K562 (cell line): Measurements from ENCODE around the gene CDCA3. TPM values are rescaled to one million over a fixed set of nuclear protein-coding genes. Genes with fewer than 3 reads are reported as not detected.

Source experiments
- ATAC-seq: fragments of 200-7000 bp; cut with Tn5 transposase; 3 replicates; pipeline ENCODE4 v1.9.1; 2020; ENCODE audit warnings: moderate library complexity
- BruUV-seq: library from RNA; stranded (reverse); fragments of 400-500 nt; replicated peaks from 2 replicates; lab custom pipeline; 2021; lab: Mats Ljungman, UMichigan
- CTCF ChIA-PET: fragments of 300-600 bp; formaldehyde crosslinking; extraction: SDS; loops from one replicate; lab custom pipeline; 2021; ENCODE audit warnings: low intra/inter-chr PET ratio; lab: Yijun Ruan, JAX
- POLR2A ChIA-PET: fragments of 300-600, 350-650 bp; sonication (Branson Sonifier 250); formaldehyde crosslinking; extraction: SDS; loops from one replicate; lab custom pipeline; 2021; ENCODE audit warnings: antibody characterized with exemption, inconsistent platforms; lab: Yijun Ruan, JAX
- DNase-seq, 4 experiments: peaks; one replicate each; pipeline versions ENCODE4 v3.0.0 to v3.0.0-alpha.2; 2011 to 2018; ENCODE audit warnings: low spot score in 3 of 4, mixed read lengths in 3 of 4; ENCODE audit errors: extremely low read depth in 1 of 4
- FAIRE-seq: peaks from 2 replicates; lab custom pipeline; 2011; peaks lifted over from hg19 to GRCh38; lab: Jason Lieb, UNC
- H2AFZ ChIP-seq: 2 replicates; pipeline ENCODE4 v1.6.0; 2011; ENCODE audit warnings: low read depth, low read length, control low read depth, inconsistent platforms
- H3K27ac ChIP-seq: fragments of 200-600 bp; 3 replicates; pipeline ENCODE4 v1.8.0; 2011; ENCODE audit warnings: low read depth, mild to moderate bottlenecking, control low read depth, inconsistent platforms, low read length, moderate library complexity, mixed read lengths; ENCODE audit errors: extremely low read depth
- H3K27me3 ChIP-seq, 2 experiments: fragments of 300-600 bp in 1 of 2; 2 replicates in 1 of 2; 3 replicates in 1 of 2; pipeline versions ENCODE4 v1.6.0 to v1.8.0; 2011; ENCODE audit warnings: inconsistent platforms in 2 of 2, low read length in 2 of 2, mild to moderate bottlenecking in 1 of 2, mixed read lengths in 1 of 2, moderate library complexity in 1 of 2; ENCODE audit not compliant: control insufficient read depth in 2 of 2, insufficient read depth in 2 of 2
- H3K36me3 ChIP-seq: fragments of 300-600 bp; 3 replicates; pipeline ENCODE4 v1.8.0; 2011; ENCODE audit warnings: mild to moderate bottlenecking, low read length, inconsistent platforms; ENCODE audit not compliant: control insufficient read depth, insufficient read depth
- H3K4me1 ChIP-seq, 2 experiments: fragments of 200-600 bp in 1 of 2; replicated peaks in 1 of 2; 2 replicates in 1 of 2; 3 replicates in 1 of 2; pipeline versions ENCODE4 v1.5.1 to v1.8.0; 2011; ENCODE audit warnings: inconsistent platforms in 2 of 2, low read length in 2 of 2, mild to moderate bottlenecking in 1 of 2, mixed read lengths in 1 of 2, moderate library complexity in 1 of 2; ENCODE audit not compliant: control insufficient read depth in 2 of 2, insufficient read depth in 2 of 2
- H3K4me2 ChIP-seq: 2 replicates; pipeline ENCODE4 v1.6.1; 2011; ENCODE audit warnings: low read length, control low read depth, inconsistent platforms, mixed read lengths; ENCODE audit not compliant: insufficient read depth
- H3K4me3 ChIP-seq: fragments of 200-600 bp; sonication (generic), shearing (Covaris generic); 2 replicates; pipeline ENCODE4 v1.5.1; 2016; ENCODE audit warnings: control low read depth, inconsistent platforms
- H3K79me2 ChIP-seq: fragments of 200-600 bp; 3 replicates; pipeline ENCODE4 v1.8.0; 2011; ENCODE audit warnings: low read length, inconsistent platforms; ENCODE audit not compliant: control insufficient read depth, insufficient read depth
- H3K9ac ChIP-seq, 2 experiments: 2 replicates each; pipeline versions ENCODE4 v1.6.0 to v1.6.1; 2011; ENCODE audit warnings: low read depth in 2 of 2, low read length in 2 of 2, control low read depth in 1 of 2, inconsistent platforms in 1 of 2, mild to moderate bottlenecking in 1 of 2, mixed read lengths in 1 of 2; ENCODE audit not compliant: insufficient read depth in 1 of 2
- H3K9me1 ChIP-seq: one replicate; pipeline ENCODE4 v1.6.0; 2011; ENCODE audit warnings: inconsistent platforms, mild to moderate bottlenecking, low read length, moderate library complexity; ENCODE audit not compliant: control insufficient read depth, insufficient read depth
- H3K9me3 ChIP-seq: replicated peaks from 2 replicates; pipeline ENCODE4 v1.5.1; 2011; ENCODE audit warnings: low read depth, low read length, inconsistent platforms; ENCODE audit not compliant: control insufficient read depth, insufficient read depth
- H4K20me1 ChIP-seq: replicated peaks from 2 replicates; pipeline ENCODE4 v1.6.1; 2011; ENCODE audit warnings: low read length, inconsistent platforms, mixed read lengths; ENCODE audit not compliant: control insufficient read depth, insufficient read depth
- FOXK2 ChIP-seq, 2 experiments: fragments of 450-650 bp; IDR thresholded peaks in 1 of 2; conservative IDR thresholded peaks in 1 of 2; 2 replicates each; pipeline ENCODE4 v1.6.1; 2016; ENCODE audit warnings: low read depth in 2 of 2, mild to moderate bottlenecking in 1 of 2
- ZKSCAN8 ChIP-seq: fragments of 200-800 bp; sonication (Bioruptor generic); IDR thresholded peaks from 2 replicates; pipeline ENCODE4 v1.6.1; 2016; ENCODE audit warnings: missing genetic modification characterization, missing compliant biosample characterization
- ZNF316 ChIP-seq: fragments of 450-650 bp; IDR thresholded peaks from 2 replicates; pipeline ENCODE4 v1.6.1; 2016
- WGBS: fragments of 100-300 bp; shearing (Covaris generic); methylation state at CpG from one replicate; pipeline ENCODE4 v1.1.6; 2016; ENCODE audit warnings: low coverage, mixed read lengths; ENCODE audit not compliant: insufficient coverage; ENCODE audit errors: missing lambda C conversion rate; 5-methylcytosine and 5-hydroxymethylcytosine counted together
- in situ Hi-C: fragments of 300-500 bp; cut with MboI; formaldehyde crosslinking; loops from 4 replicates; pipeline ENCODE4 v1.15.0; 2018; ENCODE audit warnings: inconsistent platforms, mixed read lengths
- intact Hi-C: fragments of 100-400 bp; cut with micrococcal nuclease; formaldehyde crosslinking; loops from 2 replicates; pipeline ENCODE4 v1.14.2; 2022
- polyA plus RNA-seq, 8 experiments: library from polyadenylated mRNA; depleted of rRNA in 4 of 8; stranded (reverse) in 5 of 8; unstranded in 3 of 8; fragments of >200 nt; fragmentation: Nextera tagmentation in 2 of 8; fragmentation: Illumina TruSeq in 1 of 8; extraction: Ambion mirVana in 2 of 8; extraction: Trizol in 1 of 8; gene quantifications; 2 replicates each; pipeline versions ENCODE4 v1.2.1 to v1.2.3, GENCODE V29; 2011 to 2014; ENCODE audit warnings: inconsistent platforms in 1 of 8, missing spikeins in 1 of 8
- total RNA-seq, 7 experiments: library from RNA; depleted of rRNA in 6 of 7; stranded (reverse); fragments of >200 nt in 6 of 7; fragmentation: Illumina TruSeq in 2 of 7; extraction: Trizol in 2 of 7; gene quantifications; 2 replicates each; pipeline versions ENCODE4 v1.2.1 to v1.2.3, GENCODE V29; 2011 to 2021; ENCODE audit warnings: low replicate concordance in 1 of 7
- TF ChIP-seq, protein P1 (sequence below): fragments of 250-450 bp; sonication (Bioruptor Pico); IDR thresholded peaks from 2 replicates; pipeline ENCODE4 v1.4.0; 2020; ENCODE audit warnings: borderline replicate concordance
- TF ChIP-seq, protein P2 (sequence below): fragments of 450-650 bp; formaldehyde crosslinking; IDR thresholded peaks from 2 replicates; pipeline ENCODE4 v1.4.0; 2020; ENCODE audit warnings: mild to moderate bottlenecking, moderate library complexity
- TF ChIP-seq, protein P3 (sequence below): fragments of 450-650 bp; IDR thresholded peaks from 2 replicates; pipeline ENCODE4 v1.6.1; 2017; ENCODE audit warnings: mild to moderate bottlenecking, moderate library complexity
- TF ChIP-seq, protein P4 (sequence below), 2 experiments: fragments of 450-650 bp; formaldehyde crosslinking in 1 of 2; IDR thresholded peaks; 2 replicates each; pipeline versions ENCODE4 v1.4.0 to v1.6.1; 2014 to 2020; ENCODE audit warnings: mild to moderate bottlenecking in 2 of 2, borderline replicate concordance in 1 of 2, low read depth in 1 of 2

The CDCA3 gene
- total and polyA plus RNA-seq, 9 of the 15 experiments (the other 6 are each of a cell fraction or from before 2014, with no cell fraction given): 24.2 to 80.8 (median 55.1) TPM

DNA sequence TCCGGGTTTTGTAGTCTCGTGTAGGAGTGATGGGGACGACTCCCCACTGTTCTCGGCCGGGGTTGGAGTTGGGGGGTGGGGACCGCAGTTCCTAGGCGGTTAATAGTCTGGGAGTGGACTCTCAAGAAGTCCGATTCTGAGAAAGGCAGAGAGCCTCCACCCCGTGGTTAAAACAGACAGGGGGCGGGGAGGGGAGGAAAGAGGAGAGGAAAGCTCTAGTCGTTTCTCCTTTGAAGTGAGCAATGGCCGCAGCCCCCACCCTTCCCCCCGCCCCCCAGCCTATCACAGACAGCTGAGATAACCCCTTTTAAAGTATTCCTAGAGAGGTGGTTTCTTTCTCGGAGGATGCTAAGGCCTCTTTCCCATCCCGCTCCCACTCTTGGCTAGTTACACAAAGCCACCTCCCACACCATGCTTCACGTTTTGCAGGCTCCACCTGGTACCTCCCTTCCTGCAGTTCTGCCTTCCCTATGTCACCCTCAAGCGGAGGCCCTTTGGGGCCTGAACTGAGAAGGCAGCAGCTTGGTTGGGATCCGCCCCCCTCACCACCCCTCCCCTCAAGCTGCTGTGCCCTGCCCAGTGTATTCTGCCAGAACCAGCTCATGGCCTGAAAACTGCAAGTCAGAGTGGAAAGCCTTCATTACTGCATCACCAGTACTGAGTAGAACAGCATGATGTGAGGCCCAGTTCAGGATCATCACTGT, 1.7 kb upstream of the CDCA3 start:
- H3K36me3 ChIP-seq: peaks cover 67% of the 10 kb centered on the region
- ATAC-seq (peak; percentile 4), DNase-seq (peak; percentile 59 to 64 (median 62)), FAIRE-seq (peak; percentile 55)
- no peaks in the 10 kb centered on the region; the same call in 1 of the 2 replicates for H4K20me1 ChIP-seq
- CTCF ChIA-PET: no interaction called here
- POLR2A ChIA-PET: interaction anchor here (0.6 to 7.4 kb wide), 10 partner anchors 8 to 360 kb away, joined by 3 to 174 read pairs (median 6); partner anchors contain the start of genes COPS7A, GAPDH, GNB3 and MRPL51
- no TSS peak for BruUV-seq
- no peaks in the 10 kb centered on the region for H3K27me3 ChIP-seq
- H3K79me2 ChIP-seq: peaks cover 53% of the 10 kb centered on the region
- no peaks in the 10 kb centered on the region for H3K9me3 ChIP-seq
- in situ Hi-C loops (no loop called here), intact Hi-C loops (no loop called here)
- peak overlapping the region; percentile 69; the same call in 2 of the 3 replicates for H3K27ac ChIP-seq
- peak overlapping the region; percentile 79 for H3K4me3 ChIP-seq
- H3K4me1 ChIP-seq: peaks cover 12 to 18% of the 10 kb centered on the region in 2 experiments; a peak in 4 of 5 replicates
- H2AFZ ChIP-seq: peak overlapping the region; percentile 75
- H3K9me1 ChIP-seq: peaks cover 3% of the 10 kb centered on the region
- H3K4me2 ChIP-seq: peak overlapping the region; percentile 91
- peak overlapping the region; percentile 49 to 77 for H3K9ac ChIP-seq
- WGBS: under 1% methylated on average over 14 of the region's 18 CpGs
- TF ChIP-seq ZNF316 (peak; percentile 69), FOXK2 (conservative IDR thresholded peaks at IDR 0.05 in 1 of 2, IDR thresholded peaks at IDR 0.05 in 1 of 2; ENCODE audit: low read depth in 2 of 2) (no peak), ZKSCAN8 (CRISPR knock-in tag) (no peak)
- TF ChIP-seq, protein P1, sequence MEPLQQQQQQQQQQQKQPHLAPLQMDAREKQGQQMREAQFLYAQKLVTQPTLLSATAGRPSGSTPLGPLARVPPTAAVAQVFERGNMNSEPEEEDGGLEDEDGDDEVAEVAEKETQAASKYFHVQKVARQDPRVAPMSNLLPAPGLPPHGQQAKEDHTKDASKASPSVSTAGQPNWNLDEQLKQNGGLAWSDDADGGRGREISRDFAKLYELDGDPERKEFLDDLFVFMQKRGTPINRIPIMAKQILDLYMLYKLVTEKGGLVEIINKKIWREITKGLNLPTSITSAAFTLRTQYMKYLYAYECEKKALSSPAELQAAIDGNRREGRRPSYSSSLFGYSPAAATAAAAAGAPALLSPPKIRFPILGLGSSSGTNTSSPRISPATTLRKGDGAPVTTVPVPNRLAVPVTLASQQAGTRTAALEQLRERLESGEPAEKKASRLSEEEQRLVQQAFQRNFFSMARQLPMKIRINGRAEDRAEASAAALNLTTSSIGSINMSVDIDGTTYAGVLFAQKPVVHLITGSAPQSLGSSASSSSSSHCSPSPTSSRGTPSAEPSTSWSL (CRISPR knock-in tag): no peak
- TF ChIP-seq, protein P2, sequence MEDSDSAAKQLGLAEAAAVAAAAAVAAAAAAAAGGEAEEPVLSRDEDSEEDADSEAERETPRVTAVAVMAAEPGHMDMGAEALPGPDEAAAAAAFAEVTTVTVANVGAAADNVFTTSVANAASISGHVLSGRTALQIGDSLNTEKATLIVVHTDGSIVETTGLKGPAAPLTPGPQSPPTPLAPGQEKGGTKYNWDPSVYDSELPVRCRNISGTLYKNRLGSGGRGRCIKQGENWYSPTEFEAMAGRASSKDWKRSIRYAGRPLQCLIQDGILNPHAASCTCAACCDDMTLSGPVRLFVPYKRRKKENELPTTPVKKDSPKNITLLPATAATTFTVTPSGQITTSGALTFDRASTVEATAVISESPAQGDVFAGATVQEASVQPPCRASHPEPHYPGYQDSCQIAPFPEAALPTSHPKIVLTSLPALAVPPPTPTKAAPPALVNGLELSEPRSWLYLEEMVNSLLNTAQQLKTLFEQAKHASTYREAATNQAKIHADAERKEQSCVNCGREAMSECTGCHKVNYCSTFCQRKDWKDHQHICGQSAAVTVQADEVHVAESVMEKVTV: no peak
- TF ChIP-seq, protein P3, sequence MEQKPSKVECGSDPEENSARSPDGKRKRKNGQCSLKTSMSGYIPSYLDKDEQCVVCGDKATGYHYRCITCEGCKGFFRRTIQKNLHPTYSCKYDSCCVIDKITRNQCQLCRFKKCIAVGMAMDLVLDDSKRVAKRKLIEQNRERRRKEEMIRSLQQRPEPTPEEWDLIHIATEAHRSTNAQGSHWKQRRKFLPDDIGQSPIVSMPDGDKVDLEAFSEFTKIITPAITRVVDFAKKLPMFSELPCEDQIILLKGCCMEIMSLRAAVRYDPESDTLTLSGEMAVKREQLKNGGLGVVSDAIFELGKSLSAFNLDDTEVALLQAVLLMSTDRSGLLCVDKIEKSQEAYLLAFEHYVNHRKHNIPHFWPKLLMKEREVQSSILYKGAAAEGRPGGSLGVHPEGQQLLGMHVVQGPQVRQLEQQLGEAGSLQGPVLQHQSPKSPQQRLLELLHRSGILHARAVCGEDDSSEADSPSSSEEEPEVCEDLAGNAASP: no peak
- TF ChIP-seq, protein P4, sequence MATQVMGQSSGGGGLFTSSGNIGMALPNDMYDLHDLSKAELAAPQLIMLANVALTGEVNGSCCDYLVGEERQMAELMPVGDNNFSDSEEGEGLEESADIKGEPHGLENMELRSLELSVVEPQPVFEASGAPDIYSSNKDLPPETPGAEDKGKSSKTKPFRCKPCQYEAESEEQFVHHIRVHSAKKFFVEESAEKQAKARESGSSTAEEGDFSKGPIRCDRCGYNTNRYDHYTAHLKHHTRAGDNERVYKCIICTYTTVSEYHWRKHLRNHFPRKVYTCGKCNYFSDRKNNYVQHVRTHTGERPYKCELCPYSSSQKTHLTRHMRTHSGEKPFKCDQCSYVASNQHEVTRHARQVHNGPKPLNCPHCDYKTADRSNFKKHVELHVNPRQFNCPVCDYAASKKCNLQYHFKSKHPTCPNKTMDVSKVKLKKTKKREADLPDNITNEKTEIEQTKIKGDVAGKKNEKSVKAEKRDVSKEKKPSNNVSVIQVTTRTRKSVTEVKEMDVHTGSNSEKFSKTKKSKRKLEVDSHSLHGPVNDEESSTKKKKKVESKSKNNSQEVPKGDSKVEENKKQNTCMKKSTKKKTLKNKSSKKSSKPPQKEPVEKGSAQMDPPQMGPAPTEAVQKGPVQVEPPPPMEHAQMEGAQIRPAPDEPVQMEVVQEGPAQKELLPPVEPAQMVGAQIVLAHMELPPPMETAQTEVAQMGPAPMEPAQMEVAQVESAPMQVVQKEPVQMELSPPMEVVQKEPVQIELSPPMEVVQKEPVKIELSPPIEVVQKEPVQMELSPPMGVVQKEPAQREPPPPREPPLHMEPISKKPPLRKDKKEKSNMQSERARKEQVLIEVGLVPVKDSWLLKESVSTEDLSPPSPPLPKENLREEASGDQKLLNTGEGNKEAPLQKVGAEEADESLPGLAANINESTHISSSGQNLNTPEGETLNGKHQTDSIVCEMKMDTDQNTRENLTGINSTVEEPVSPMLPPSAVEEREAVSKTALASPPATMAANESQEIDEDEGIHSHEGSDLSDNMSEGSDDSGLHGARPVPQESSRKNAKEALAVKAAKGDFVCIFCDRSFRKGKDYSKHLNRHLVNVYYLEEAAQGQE (IDR thresholded peaks at IDR 0.05; ENCODE audit: borderline replicate concordance): no peak
- TF ChIP-seq, protein P4 (CRISPR knock-in tag; IDR thresholded peaks at IDR 0.05; ENCODE audit: low read depth): no peak
